Thyroid gland (tissue), 4 donors: ENCODE data around the gene RELL1.

Experiments used
- POLR2A ChIP-seq, 2 donors: fragments of 450-650 bp; IDR thresholded peaks; one replicate each; pipeline ENCODE4 v1.6.1; 2017; ENCODE audit warnings: antibody characterized with exemption in 2 of 2, mild to moderate bottlenecking in 2 of 2, moderate library complexity in 1 of 2
- TF ChIP-seq, protein P1 (sequence below), 6 experiments: fragments of 200-600 bp in 3 of 6; fragments of 450-650 bp in 3 of 6; sonication (generic) in 3 of 6; IDR thresholded peaks; one replicate each; pipeline ENCODE4 v1.5.1; 2016 to 2019; ENCODE audit warnings: antibody characterized with exemption in 6 of 6, mild to moderate bottlenecking in 2 of 6, inconsistent platforms in 1 of 6, moderate library complexity in 1 of 6

GRCh38 chr4:37586194-37586593, 100.0 kb downstream of the RELL1 start:
- TF ChIP-seq, protein P1, sequence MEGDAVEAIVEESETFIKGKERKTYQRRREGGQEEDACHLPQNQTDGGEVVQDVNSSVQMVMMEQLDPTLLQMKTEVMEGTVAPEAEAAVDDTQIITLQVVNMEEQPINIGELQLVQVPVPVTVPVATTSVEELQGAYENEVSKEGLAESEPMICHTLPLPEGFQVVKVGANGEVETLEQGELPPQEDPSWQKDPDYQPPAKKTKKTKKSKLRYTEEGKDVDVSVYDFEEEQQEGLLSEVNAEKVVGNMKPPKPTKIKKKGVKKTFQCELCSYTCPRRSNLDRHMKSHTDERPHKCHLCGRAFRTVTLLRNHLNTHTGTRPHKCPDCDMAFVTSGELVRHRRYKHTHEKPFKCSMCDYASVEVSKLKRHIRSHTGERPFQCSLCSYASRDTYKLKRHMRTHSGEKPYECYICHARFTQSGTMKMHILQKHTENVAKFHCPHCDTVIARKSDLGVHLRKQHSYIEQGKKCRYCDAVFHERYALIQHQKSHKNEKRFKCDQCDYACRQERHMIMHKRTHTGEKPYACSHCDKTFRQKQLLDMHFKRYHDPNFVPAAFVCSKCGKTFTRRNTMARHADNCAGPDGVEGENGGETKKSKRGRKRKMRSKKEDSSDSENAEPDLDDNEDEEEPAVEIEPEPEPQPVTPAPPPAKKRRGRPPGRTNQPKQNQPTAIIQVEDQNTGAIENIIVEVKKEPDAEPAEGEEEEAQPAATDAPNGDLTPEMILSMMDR (IDR thresholded peaks at IDR 0.05): no peak
- no peak for TF ChIP-seq POLR2A (IDR thresholded peaks at IDR 0.05)
